ENCODE results near the gene GPR55.

DNA sequence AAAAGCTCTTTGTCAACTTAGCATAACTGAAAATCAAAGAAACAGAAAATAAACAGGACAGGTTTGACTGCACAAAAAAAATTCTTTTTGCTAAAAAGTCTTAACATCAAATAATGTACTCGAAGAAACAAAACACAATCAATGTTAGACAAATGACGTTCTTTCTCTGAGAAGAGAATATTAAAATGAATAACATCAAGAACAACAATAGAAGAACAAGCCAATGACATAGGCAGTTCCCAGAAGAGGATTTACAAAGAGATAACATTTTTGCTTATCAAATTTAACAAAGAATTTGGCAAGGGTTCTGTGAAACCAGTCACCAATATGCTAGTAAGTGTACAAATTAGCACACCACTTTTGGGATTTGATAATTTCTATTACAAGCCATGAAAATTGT, 5.8 kb downstream of the GPR55 start:
- TF ChIP-seq, protein P1, sequence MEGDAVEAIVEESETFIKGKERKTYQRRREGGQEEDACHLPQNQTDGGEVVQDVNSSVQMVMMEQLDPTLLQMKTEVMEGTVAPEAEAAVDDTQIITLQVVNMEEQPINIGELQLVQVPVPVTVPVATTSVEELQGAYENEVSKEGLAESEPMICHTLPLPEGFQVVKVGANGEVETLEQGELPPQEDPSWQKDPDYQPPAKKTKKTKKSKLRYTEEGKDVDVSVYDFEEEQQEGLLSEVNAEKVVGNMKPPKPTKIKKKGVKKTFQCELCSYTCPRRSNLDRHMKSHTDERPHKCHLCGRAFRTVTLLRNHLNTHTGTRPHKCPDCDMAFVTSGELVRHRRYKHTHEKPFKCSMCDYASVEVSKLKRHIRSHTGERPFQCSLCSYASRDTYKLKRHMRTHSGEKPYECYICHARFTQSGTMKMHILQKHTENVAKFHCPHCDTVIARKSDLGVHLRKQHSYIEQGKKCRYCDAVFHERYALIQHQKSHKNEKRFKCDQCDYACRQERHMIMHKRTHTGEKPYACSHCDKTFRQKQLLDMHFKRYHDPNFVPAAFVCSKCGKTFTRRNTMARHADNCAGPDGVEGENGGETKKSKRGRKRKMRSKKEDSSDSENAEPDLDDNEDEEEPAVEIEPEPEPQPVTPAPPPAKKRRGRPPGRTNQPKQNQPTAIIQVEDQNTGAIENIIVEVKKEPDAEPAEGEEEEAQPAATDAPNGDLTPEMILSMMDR (IDR thresholded peaks at IDR 0.05) = no peak
- TF ChIP-seq POLR2A (IDR thresholded peaks at IDR 0.05) = no peak
